Hepatocyte (in vitro differentiated cells): ENCODE data around the gene SYNDIG1L.

Source experiments
- EZH2 ChIP-seq: fragments of 200-600 bp; sonication (generic); IDR thresholded peaks from 2 replicates; pipeline ENCODE4 v1.6.1; 2016; ENCODE audit warnings: antibody characterized with exemption, mild to moderate bottlenecking, borderline replicate concordance
- EZH2phosphoT487 ChIP-seq: fragments of 200-600 bp; sonication (generic); IDR thresholded peaks from one replicate; pipeline ENCODE4 v1.6.1; 2018; ENCODE audit warnings: antibody characterized with exemption, mild to moderate bottlenecking, low read depth, moderate library complexity; ENCODE audit not compliant: unreplicated experiment, severe bottlenecking
- TF ChIP-seq, protein P1 (sequence below): fragments of 200-600 bp; sonication (generic); IDR thresholded peaks from 2 replicates; pipeline ENCODE4 v1.5.1; 2016; ENCODE audit warnings: antibody characterized with exemption, mild to moderate bottlenecking; ENCODE audit not compliant: poor library complexity

DNA sequence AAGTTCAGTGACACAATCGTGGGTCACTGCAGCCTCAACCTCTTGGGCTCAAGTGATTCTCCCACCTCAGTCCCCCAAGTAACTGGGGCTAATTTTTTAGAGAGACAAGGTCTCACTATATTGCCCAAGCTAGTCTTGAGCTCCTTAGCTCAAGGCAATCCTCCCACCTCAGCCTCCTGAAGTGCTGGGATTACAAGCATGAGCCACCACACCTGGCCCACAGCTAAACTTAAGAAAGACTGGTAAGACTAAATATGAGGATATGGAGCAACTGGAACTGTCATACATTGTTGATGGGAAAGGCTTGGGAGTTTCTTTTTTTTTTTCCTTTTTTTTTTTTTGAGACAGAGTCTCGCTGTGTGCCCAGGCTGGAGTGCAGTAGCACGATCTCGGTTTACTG is 43.8 kb downstream of the SYNDIG1L start:
- TF ChIP-seq, protein P1, sequence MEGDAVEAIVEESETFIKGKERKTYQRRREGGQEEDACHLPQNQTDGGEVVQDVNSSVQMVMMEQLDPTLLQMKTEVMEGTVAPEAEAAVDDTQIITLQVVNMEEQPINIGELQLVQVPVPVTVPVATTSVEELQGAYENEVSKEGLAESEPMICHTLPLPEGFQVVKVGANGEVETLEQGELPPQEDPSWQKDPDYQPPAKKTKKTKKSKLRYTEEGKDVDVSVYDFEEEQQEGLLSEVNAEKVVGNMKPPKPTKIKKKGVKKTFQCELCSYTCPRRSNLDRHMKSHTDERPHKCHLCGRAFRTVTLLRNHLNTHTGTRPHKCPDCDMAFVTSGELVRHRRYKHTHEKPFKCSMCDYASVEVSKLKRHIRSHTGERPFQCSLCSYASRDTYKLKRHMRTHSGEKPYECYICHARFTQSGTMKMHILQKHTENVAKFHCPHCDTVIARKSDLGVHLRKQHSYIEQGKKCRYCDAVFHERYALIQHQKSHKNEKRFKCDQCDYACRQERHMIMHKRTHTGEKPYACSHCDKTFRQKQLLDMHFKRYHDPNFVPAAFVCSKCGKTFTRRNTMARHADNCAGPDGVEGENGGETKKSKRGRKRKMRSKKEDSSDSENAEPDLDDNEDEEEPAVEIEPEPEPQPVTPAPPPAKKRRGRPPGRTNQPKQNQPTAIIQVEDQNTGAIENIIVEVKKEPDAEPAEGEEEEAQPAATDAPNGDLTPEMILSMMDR: no peak
- TF ChIP-seq EZH2phosphoT487 (no peak), EZH2 (no peak)
